Common myeloid progenitor, CD34-positive (primary cell): ENCODE results near the gene CARD16. TPM values are rescaled to one million over a fixed set of nuclear protein-coding genes. Genes with fewer than 3 reads are reported as not detected.
"Not testable (repeated sequence)": the region's sequence is repeated elsewhere in the genome, so short reads cannot be mapped to it uniquely, and the experiment has no call there.

Source experiments
- CTCF ChIA-PET: fragments of 350-600 bp; sonication (Branson Sonifier 250); formaldehyde crosslinking; loops from one replicate; lab custom pipeline; 2021; ENCODE audit warnings: antibody characterized with exemption; lab: Charles Lee
- POLR2A ChIA-PET: fragments of 350-600 bp; sonication (Branson Sonifier 250); formaldehyde crosslinking; loops from one replicate; lab custom pipeline; 2021; ENCODE audit warnings: antibody characterized with exemption; lab: Charles Lee
- DNase-seq, 3 donors: peaks; one replicate each; pipeline versions ENCODE4 v3.0.0 to v3.0.0-alpha.2; 2013
- H3K27ac ChIP-seq, 2 experiments: 1 replicate in 1 of 2; 2 replicates in 1 of 2; pipeline ENCODE4 v1.7.0; 2013; ENCODE audit warnings: inconsistent platforms in 2 of 2, low read length in 2 of 2, mild to moderate bottlenecking in 2 of 2, low read depth in 1 of 2, moderate library complexity in 1 of 2; ENCODE audit not compliant: severe bottlenecking in 2 of 2, insufficient read depth in 1 of 2, poor library complexity in 1 of 2
- H3K27me3 ChIP-seq, 5 experiments: replicated peaks in 2 of 5; 1 replicate in 3 of 5; 2 replicates in 2 of 5; pipeline versions ENCODE4 v1.6.1 to v1.7.0; 2013; ENCODE audit warnings: low read length in 4 of 5, mild to moderate bottlenecking in 2 of 5, moderate library complexity in 2 of 5, inconsistent platforms in 1 of 5; ENCODE audit not compliant: insufficient read depth in 5 of 5, control insufficient read depth in 4 of 5
- H3K36me3 ChIP-seq, 4 experiments: 1 replicate in 2 of 4; 2 replicates in 2 of 4; pipeline versions ENCODE4 v1.6.1 to v1.7.0; 2013; ENCODE audit warnings: low read length in 3 of 4, control low read depth in 1 of 4, mild to moderate bottlenecking in 1 of 4; ENCODE audit not compliant: control insufficient read depth in 4 of 4, insufficient read depth in 4 of 4
- H3K4me1 ChIP-seq, 4 experiments: 1 replicate in 3 of 4; 2 replicates in 1 of 4; pipeline versions ENCODE4 v1.6.1 to v1.7.1; 2013; ENCODE audit warnings: low read length in 3 of 4, mild to moderate bottlenecking in 3 of 4, control low read depth in 1 of 4, inconsistent platforms in 1 of 4, moderate library complexity in 1 of 4; ENCODE audit not compliant: control insufficient read depth in 4 of 4, insufficient read depth in 4 of 4; ENCODE audit errors: control extremely low read depth in 1 of 4
- H3K4me3 ChIP-seq, 7 experiments: 1 replicate in 4 of 7; 2 replicates in 3 of 7; pipeline versions ENCODE4 v1.5.1 to v1.7.0; 2013; ENCODE audit warnings: mild to moderate bottlenecking in 7 of 7, low read length in 6 of 7, moderate library complexity in 6 of 7, inconsistent platforms in 2 of 7, low read depth in 2 of 7, control low read depth in 1 of 7; ENCODE audit not compliant: insufficient read depth in 4 of 7, control insufficient read depth in 1 of 7; ENCODE audit errors: extremely low read depth in 1 of 7
- H3K9me3 ChIP-seq, 5 experiments: 1 replicate in 4 of 5; 2 replicates in 1 of 5; pipeline versions ENCODE4 v1.6.1 to v1.7.1; 2013; ENCODE audit warnings: low read length in 4 of 5, mild to moderate bottlenecking in 2 of 5, inconsistent platforms in 1 of 5, low read depth in 1 of 5, moderate library complexity in 1 of 5; ENCODE audit not compliant: control insufficient read depth in 4 of 5, insufficient read depth in 2 of 5; ENCODE audit errors: control extremely low read depth in 1 of 5
- WGBS: methylation state at CpG from one replicate; pipeline ENCODE4 v1.1.5; 2013; ENCODE audit not compliant: insufficient coverage; 5-methylcytosine and 5-hydroxymethylcytosine counted together
- polyA plus RNA-seq: library from polyadenylated mRNA; unstranded; fragments of 120-200 nt; gene quantifications from one replicate; pipeline ENCODE4 v1.2.1, GENCODE V29; 2013

Gene CARD16
- 40.8 TPM for polyA plus RNA-seq

DNA sequence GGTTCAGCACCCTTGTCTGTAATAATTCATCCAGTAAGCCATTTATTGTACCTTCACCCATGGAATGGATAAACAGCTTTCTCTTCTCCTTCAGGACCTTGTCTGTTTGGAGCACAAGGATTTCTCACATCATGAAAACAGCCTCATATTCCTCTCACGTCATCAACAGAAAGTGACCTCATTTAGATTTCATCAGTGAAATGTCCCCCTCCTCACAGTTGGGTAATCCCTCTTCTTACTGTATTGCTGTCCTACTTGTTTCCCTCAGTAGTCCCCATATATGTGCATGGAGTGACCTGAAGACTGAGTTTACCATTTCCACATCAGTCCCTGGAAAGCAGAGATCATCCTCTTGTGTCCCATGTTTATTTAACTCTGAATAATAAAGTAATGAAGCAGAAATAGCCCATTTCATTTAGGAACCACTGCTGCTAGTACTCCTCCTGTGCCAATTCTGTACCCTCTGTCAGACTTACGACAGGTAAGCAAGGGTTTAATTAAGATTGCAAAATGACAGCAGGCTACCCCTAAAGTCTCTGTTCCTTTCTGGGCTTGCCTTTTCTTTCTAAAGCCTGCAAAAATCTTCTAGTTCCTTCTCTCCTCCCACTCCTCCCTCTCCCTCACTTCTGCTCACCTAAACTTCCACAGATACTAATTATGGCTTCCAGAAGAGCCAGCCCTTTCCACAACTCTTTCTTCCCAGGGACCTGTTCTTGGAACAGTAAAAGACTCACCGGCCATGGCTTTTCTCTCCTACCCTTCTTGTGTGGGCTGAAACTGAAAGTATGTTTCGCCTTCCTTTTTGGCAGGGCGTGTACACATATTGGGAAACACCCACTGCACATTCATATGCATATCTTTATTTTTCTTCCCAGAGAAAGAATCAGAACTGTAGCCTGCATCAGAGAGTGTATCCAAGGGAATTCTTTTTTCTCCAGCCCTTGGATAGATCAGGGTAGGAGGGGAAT lies at the start of gene CARD16:
Gene CARD16 (minus strand): TSS at position 779 of the 968 bp plus-strand sequence. CDS start 38 bp downstream, at position 741.
- 2% methylated on average over 4 of the region's 5 CpGs for WGBS
- CTCF ChIA-PET, POLR2A ChIA-PET, H3K9me3 ChIP-seq, H3K27me3 ChIP-seq: not testable (repeated sequence)
- Histone ChIP-seq H3K27ac (peak within 1 kb of the TSS; percentile 62 to 89), H3K4me1 (peaks cover 12 to 21% (median 15%) of the 10 kb centered on the region in 4 experiments), H3K4me3 (peak within 1 kb of the TSS in 6 of 7 experiments; percentile 70 to 93 (median 78)), H3K36me3 (peaks cover 4 to 12% (median 8%) of the 10 kb centered on the region in 4 experiments)
- peak; percentile 47 to 80 (median 77) for DNase-seq

- H3K4me1 ChIP-seq = peaks cover 0 to 9% (median 3%) of the 10 kb centered on the region in 4 experiments
- no peak for DNase-seq
- H3K36me3 ChIP-seq = no peaks in the 10 kb centered on the region
- POLR2A ChIA-PET = no interaction called here
- CTCF ChIA-PET = no interaction called here
- 58% methylated on average over 6 of the region's 9 CpGs for WGBS
- no peak overlapping the region for H3K4me3 ChIP-seq
- no peak overlapping the region for H3K27ac ChIP-seq
- peaks cover 0 to 1% (median 0%) of the 10 kb centered on the region in 5 experiments for H3K9me3 ChIP-seq
- H3K27me3 ChIP-seq = no peaks in the 10 kb centered on the region
These were observed 47.4 kb upstream of the CARD16 start for GRCh38 chr11:105092256-105093239.

DNA sequence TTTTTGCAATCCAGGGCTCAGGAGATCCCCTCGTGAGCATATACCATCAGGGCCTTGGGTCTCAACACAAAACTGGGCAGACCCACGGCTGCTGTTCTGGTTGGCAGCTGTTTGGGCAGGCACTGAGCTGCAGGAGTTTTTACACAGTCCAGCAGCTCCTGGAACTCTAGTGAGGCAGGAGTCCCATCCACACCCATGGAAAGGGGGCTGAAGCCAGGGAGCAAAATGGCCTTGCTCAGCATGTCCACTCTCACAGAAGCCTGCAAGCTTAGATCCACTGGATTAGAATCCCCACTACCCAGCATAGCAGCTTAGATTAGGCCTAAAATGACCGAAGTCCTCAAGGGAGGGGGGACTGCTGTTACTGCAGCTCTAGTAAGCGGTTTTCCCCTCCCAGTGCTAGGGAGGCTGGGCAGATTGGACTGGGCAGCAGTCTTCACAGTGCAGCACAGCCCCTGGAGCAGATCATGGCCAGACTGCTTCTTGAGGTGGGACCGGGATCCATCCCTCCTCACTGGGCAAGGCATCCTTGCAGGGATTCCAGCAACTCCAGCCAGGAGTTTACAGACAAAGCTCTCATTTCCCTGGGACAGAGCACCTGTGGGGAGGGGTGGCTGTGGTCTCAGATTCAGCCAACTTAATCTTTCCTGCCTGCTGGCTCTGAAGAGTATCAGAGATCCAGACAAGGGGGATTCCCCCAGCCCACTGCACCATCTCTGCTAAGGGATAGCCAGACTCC lies 36.4 kb upstream of the CARD16 start:
- Histone ChIP-seq H3K36me3 (no peaks in the 10 kb centered on the region), H3K4me1 (peaks cover 4 to 6% (median 6%) of the 10 kb centered on the region in 4 experiments), H3K9me3 (no peaks in the 10 kb centered on the region), H3K4me3 (no peak overlapping the region), H3K27me3 (no peaks in the 10 kb centered on the region), H3K27ac (no peak overlapping the region)
- 100% methylated on average over 3 of the region's 5 CpGs for WGBS
- no peak for DNase-seq
- CTCF ChIA-PET = no interaction called here
- POLR2A ChIA-PET = no interaction called here

DNA sequence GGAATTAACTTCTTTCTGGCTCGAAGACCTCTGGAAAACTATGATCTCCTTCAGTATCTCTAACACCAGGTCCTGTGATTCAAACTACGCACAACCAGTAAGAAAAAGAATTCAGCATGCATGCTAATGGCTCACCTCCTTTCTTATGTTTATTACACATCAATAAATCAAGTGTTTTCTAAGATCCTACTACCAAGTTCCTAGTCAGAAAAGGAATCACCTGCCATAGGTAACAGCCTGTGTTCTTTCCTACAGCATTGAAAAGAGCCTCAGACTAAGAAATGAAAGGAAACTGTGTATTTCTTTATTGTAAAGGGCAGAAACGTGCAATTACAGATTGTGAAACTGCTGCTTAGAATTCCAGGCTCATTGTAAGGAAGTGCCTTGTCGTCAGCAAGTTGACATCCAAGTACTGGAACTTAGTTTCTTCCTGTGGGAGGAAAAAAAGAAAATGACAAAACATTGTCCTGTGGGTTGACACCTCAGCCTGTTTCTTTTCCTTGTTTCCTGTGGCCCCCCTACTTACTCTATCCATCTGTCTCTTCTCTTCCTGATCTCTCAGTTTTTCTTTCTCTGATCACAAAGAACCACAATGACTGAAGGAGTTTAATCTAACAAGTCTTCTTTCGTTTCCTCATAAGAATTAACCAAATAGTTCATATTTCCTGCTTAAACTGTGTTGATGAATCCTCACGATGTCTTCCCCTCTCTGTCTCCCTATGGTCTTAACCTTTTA lies 35.2 kb upstream of the CARD16 start:
- H3K4me3 ChIP-seq = peak overlapping the region in 2 of 7 experiments; percentile 2 to 25
- H3K9me3 ChIP-seq, H3K27ac ChIP-seq, H3K36me3 ChIP-seq, CTCF ChIA-PET, H3K4me1 ChIP-seq, H3K27me3 ChIP-seq, POLR2A ChIA-PET: not testable (repeated sequence)
- peak in 2 of 3 donors; percentile 35 to 62 for DNase-seq
- WGBS = 39% methylated on average over 5 of the region's 6 CpGs

DNA sequence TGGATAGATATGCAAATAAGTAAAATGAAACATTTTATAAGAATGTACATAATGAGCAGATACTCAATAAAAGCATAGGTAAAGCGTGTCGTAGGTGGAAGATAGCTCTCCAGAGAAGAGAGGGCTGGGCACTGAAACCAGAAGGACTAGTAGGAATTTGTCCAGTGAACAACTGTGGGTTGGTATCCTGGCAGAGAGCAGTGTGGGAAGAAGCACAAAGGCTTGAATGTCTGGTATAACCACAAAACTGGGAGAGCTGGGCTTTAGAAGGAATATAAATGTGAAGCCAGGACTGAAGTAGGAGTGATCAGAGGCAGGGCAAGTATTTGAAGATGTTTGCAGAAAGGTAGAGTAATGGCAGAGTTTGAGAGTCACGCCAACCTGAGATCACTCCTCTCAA lies 33.1 kb upstream of the CARD16 start:
- POLR2A ChIA-PET = interaction anchor here (0.6 kb wide), 1 partner anchor 1783 kb away, joined by 3 read pairs; no protein-coding TSS in a partner anchor
- H3K27ac ChIP-seq = no peak overlapping the region
- H3K4me1 ChIP-seq = peaks cover 4 to 6% (median 6%) of the 10 kb centered on the region in 4 experiments
- 100% methylated on average over 2 of the region's 3 CpGs for WGBS
- H3K9me3 ChIP-seq = no peaks in the 10 kb centered on the region
- CTCF ChIA-PET = interaction anchor here (0.6 kb wide), 1 partner anchor 161 kb away, joined by 3 read pairs; no protein-coding TSS in a partner anchor
- DNase-seq = no peak
- no peaks in the 10 kb centered on the region for H3K36me3 ChIP-seq
- H3K4me3 ChIP-seq = no peak overlapping the region
- H3K27me3 ChIP-seq = no peaks in the 10 kb centered on the region
